ENCODE results near the gene SEMA3C. TPM values are rescaled to one million over a fixed set of nuclear protein-coding genes. Genes with fewer than 3 reads are reported as not detected.
A peak's percentile ranks its signal among the peaks of the same experiment; 100 is the strongest.

Gene SEMA3C
- total RNA-seq, 1 donor from 2014 or later, result 103 TPM

- DNase-seq, result no peak
These were observed 70.0 kb downstream of the SEMA3C start for GRCh38 chr7:80848841-80849240.

- DNase-seq, result no peak
These were observed 71.0 kb downstream of the SEMA3C start for GRCh38 chr7:80847895-80848294.

GRCh38 chr7:80847027-80847426 lies 71.8 kb downstream of the SEMA3C start:
- no peak for DNase-seq

GRCh38 chr7:80844916-80845315 lies 73.9 kb downstream of the SEMA3C start:
- no peak for DNase-seq

- no peak for DNase-seq
These were observed 75.7 kb downstream of the SEMA3C start for GRCh38 chr7:80843018-80843677.

GRCh38 chr7:80842022-80842790 lies 76.6 kb downstream of the SEMA3C start:
- DNase-seq, result no peak

- peak; percentile 34 for DNase-seq
These were observed 77.4 kb downstream of the SEMA3C start for GRCh38 chr7:80841423-80841955.

- no peak for DNase-seq
These were observed 78.2 kb downstream of the SEMA3C start for GRCh38 chr7:80840681-80841080.

- no peak for DNase-seq
These were observed 79.0 kb downstream of the SEMA3C start for GRCh38 chr7:80839855-80840254.

- DNase-seq, result no peak
These were observed 80.2 kb downstream of the SEMA3C start for GRCh38 chr7:80838643-80839042.

- no peak for DNase-seq
These were observed 81.5 kb downstream of the SEMA3C start for GRCh38 chr7:80837345-80837744.

GRCh38 chr7:80835251-80835650 lies 83.6 kb downstream of the SEMA3C start:
- DNase-seq, result no peak

GRCh38 chr7:80833289-80834268 lies 85.3 kb downstream of the SEMA3C start:
- DNase-seq, result peak; percentile 56

- no peak for DNase-seq
These were observed 86.8 kb downstream of the SEMA3C start for GRCh38 chr7:80832006-80832405.

- DNase-seq, result no peak
These were observed 88.1 kb downstream of the SEMA3C start for GRCh38 chr7:80830584-80831285.

GRCh38 chr7:80830010-80830409 lies 88.8 kb downstream of the SEMA3C start:
- no peak for DNase-seq

GRCh38 chr7:80829527-80829926 lies 89.3 kb downstream of the SEMA3C start:
- DNase-seq, result no peak

GRCh38 chr7:80827239-80827633 lies 91.6 kb downstream of the SEMA3C start:
- DNase-seq, result no peak

GRCh38 chr7:80826520-80827238 lies 92.2 kb downstream of the SEMA3C start:
- no peak for DNase-seq

GRCh38 chr7:80825499-80825898 lies 93.4 kb downstream of the SEMA3C start:
- no peak for DNase-seq

GRCh38 chr7:80824253-80824652 lies 94.6 kb downstream of the SEMA3C start:
- no peak for DNase-seq

All from skin of body (tissue), 2 donors.